H1 (cell line): ENCODE measurements around the gene ACAD9. TPM values are rescaled to one million over a fixed set of nuclear protein-coding genes. Genes with fewer than 3 reads are reported as not detected.
A peak's percentile ranks its signal among the peaks of the same experiment; 100 is the strongest.

Source experiments
- BCL11A ChIP-seq, 2 experiments: IDR thresholded peaks; one replicate each; pipeline ENCODE4 v1.6.1; 2011; ENCODE audit warnings: low read depth in 2 of 2, low read length in 2 of 2, mild to moderate bottlenecking in 2 of 2
- POLR2A ChIP-seq, 2 experiments: IDR thresholded peaks; 1 replicate in 1 of 2; 2 replicates in 1 of 2; pipeline ENCODE4 v1.6.1; 2011; ENCODE audit warnings: low read depth in 2 of 2, low read length in 2 of 2, mild to moderate bottlenecking in 2 of 2; ENCODE audit errors: control extremely low read depth in 1 of 2
- SIN3A ChIP-seq, 2 experiments: IDR thresholded peaks in 1 of 2; conservative IDR thresholded peaks in 1 of 2; 2 replicates each; pipeline ENCODE4 v1.6.1; 2011 to 2012; ENCODE audit warnings: low read length in 2 of 2, improper control_type of control experiment in 1 of 2, low read depth in 1 of 2, mild to moderate bottlenecking in 1 of 2
- SUZ12 ChIP-seq: fragments of 200-600 bp; sonication (generic); IDR thresholded peaks from 2 replicates; pipeline ENCODE4 v1.6.1; 2012; ENCODE audit warnings: mild to moderate bottlenecking, inconsistent platforms, low read length, moderate library complexity, mixed read lengths
- polyA plus RNA-seq, 7 experiments: library from polyadenylated mRNA; depleted of rRNA in 3 of 7; stranded (reverse) in 5 of 7; unstranded in 2 of 7; fragments of >200 nt in 5 of 7; fragments of 200-250 nt in 2 of 7; gene quantifications; 1 replicate in 5 of 7; 2 replicates in 1 of 7; 4 replicates in 1 of 7; pipeline versions ENCODE4 v1.2.1 to v1.2.3, GENCODE V29; 2011 to 2013; ENCODE audit warnings: missing spikeins in 2 of 7, mixed read lengths in 2 of 7
- total RNA-seq: library from RNA; stranded (reverse); fragmentation: NEBNext Ultra II Directional; extraction: Animal tissue kit (Norgen Biotek cat#: 25700); gene quantifications from 2 replicates; pipeline ENCODE4 v1.2.1, GENCODE V29; 2021
- TF ChIP-seq, protein P1 (sequence below), 3 experiments: IDR thresholded peaks; 1 replicate in 2 of 3; 2 replicates in 1 of 3; pipeline versions ENCODE4 v1.5.1 to v1.6.1; 2011; ENCODE audit warnings: low read length in 3 of 3, mild to moderate bottlenecking in 3 of 3, inconsistent platforms in 2 of 3, low read depth in 1 of 3, moderate library complexity in 1 of 3; ENCODE audit not compliant: insufficient read depth in 1 of 3; ENCODE audit errors: control extremely low read depth in 1 of 3
- TF ChIP-seq, protein P2 (sequence below): IDR thresholded peaks from 2 replicates; pipeline ENCODE4 v1.6.1; 2012; ENCODE audit warnings: low read length, inconsistent platforms
- TF ChIP-seq, protein P3 (sequence below): IDR thresholded peaks from 2 replicates; pipeline ENCODE4 v1.6.1; 2012; ENCODE audit warnings: inconsistent platforms

ACAD9 gene
- total and polyA plus RNA-seq, 2 of the 8 experiments (the other 6 are each of a cell fraction or from before 2014, with no cell fraction given): 27.5 to 28.9 TPM

DNA sequence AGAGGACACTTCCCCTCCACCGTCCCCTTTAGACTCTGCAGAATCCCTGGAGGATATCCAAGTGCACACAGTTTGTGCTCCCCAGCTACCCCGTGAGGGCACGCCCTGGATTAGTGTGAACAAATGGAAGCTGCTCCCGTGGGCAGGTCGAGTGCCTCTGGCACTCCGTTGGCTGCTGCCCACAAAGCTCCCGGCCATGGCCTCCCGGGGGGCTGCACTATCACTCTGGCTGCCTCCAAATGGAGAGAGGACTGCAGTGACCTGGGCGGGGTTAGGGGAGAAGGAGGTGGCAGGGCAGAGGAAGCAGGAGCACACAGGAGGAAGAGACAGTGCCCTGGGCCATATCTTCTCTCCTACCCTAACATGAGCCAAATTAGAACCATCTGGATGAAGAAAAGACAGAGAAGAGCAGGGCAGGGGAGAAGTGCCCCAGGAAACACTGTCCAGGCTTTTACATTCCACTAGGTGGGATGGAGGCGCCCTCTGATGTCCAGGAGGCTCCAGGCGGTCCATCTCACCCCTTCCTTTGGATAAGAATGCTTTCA is 29.4 kb upstream of the ACAD9 start (continued):
- TF ChIP-seq, protein P1, sequence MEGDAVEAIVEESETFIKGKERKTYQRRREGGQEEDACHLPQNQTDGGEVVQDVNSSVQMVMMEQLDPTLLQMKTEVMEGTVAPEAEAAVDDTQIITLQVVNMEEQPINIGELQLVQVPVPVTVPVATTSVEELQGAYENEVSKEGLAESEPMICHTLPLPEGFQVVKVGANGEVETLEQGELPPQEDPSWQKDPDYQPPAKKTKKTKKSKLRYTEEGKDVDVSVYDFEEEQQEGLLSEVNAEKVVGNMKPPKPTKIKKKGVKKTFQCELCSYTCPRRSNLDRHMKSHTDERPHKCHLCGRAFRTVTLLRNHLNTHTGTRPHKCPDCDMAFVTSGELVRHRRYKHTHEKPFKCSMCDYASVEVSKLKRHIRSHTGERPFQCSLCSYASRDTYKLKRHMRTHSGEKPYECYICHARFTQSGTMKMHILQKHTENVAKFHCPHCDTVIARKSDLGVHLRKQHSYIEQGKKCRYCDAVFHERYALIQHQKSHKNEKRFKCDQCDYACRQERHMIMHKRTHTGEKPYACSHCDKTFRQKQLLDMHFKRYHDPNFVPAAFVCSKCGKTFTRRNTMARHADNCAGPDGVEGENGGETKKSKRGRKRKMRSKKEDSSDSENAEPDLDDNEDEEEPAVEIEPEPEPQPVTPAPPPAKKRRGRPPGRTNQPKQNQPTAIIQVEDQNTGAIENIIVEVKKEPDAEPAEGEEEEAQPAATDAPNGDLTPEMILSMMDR (IDR thresholded peaks at IDR 0.05; ENCODE audit: control extremely low read depth in 1 of 3, insufficient read depth in 1 of 3, low read depth in 1 of 3, low read length in 3 of 3): peak in 1 of 3 experiments; percentile 25; a peak in 2 of 4 replicates
- no peak for TF ChIP-seq POLR2A (IDR thresholded peaks at IDR 0.05; ENCODE audit: control extremely low read depth in 1 of 2, low read depth in 2 of 2, low read length in 2 of 2)
- no peak for TF ChIP-seq SUZ12
- TF ChIP-seq, protein P2, sequence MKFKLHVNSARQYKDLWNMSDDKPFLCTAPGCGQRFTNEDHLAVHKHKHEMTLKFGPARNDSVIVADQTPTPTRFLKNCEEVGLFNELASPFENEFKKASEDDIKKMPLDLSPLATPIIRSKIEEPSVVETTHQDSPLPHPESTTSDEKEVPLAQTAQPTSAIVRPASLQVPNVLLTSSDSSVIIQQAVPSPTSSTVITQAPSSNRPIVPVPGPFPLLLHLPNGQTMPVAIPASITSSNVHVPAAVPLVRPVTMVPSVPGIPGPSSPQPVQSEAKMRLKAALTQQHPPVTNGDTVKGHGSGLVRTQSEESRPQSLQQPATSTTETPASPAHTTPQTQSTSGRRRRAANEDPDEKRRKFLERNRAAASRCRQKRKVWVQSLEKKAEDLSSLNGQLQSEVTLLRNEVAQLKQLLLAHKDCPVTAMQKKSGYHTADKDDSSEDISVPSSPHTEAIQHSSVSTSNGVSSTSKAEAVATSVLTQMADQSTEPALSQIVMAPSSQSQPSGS: no peak
- no peak for TF ChIP-seq BCL11A (IDR thresholded peaks at IDR 0.05; ENCODE audit: low read depth in 2 of 2, low read length in 2 of 2)
- TF ChIP-seq, protein P3, sequence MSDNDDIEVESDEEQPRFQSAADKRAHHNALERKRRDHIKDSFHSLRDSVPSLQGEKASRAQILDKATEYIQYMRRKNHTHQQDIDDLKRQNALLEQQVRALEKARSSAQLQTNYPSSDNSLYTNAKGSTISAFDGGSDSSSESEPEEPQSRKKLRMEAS: no peak
- TF ChIP-seq SIN3A (conservative IDR thresholded peaks at IDR 0.05 in 1 of 2, IDR thresholded peaks at IDR 0.05 in 1 of 2; ENCODE audit: low read depth in 1 of 2, low read length in 2 of 2): no peak
